Neural progenitor cell (in vitro differentiated cells): ENCODE data around the gene TMEM43. TPM values are rescaled to one million over a fixed set of nuclear protein-coding genes. Genes with fewer than 3 reads are reported as not detected.

Source experiments
- DNase-seq: peaks from one replicate; pipeline ENCODE4 v3.0.0-alpha.2; 2016; ENCODE audit warnings: low spot score
- H2AFZ ChIP-seq: fragments of 200-600 bp; sonication (generic); replicated peaks from 2 replicates; pipeline ENCODE4 v1.6.1; 2016; ENCODE audit warnings: antibody characterized with exemption
- H3F3A ChIP-seq: fragments of 200-600 bp; sonication (generic); 2 replicates; pipeline ENCODE4 v1.6.1; 2016; ENCODE audit warnings: antibody characterized with exemption, low read depth
- H3K27ac ChIP-seq: fragments of 200-600 bp; sonication (generic); 2 replicates; pipeline ENCODE4 v1.5.1; 2016; ENCODE audit warnings: mild to moderate bottlenecking
- H3K27me3 ChIP-seq: fragments of 200-600 bp; sonication (generic); 2 replicates; pipeline ENCODE4 v1.6.1; 2016; ENCODE audit warnings: mild to moderate bottlenecking, moderate library complexity
- H3K36me3 ChIP-seq: fragments of 200-600 bp; sonication (generic); 2 replicates; pipeline ENCODE4 v1.5.1; 2016
- H3K4me1 ChIP-seq: fragments of 200-600 bp; sonication (generic); 2 replicates; pipeline ENCODE4 v1.6.1; 2016; ENCODE audit warnings: mixed run types
- H3K4me2 ChIP-seq: fragments of 200-600 bp; sonication (generic); 2 replicates; pipeline ENCODE4 v1.6.1; 2016
- H3K4me3 ChIP-seq: fragments of 200-600 bp; sonication (generic); 2 replicates; pipeline ENCODE4 v1.5.1; 2016
- H3K79me2 ChIP-seq: fragments of 200-600 bp; sonication (generic); 2 replicates; pipeline ENCODE4 v1.6.1; 2016; ENCODE audit warnings: low read depth
- H3K9ac ChIP-seq: fragments of 200-600 bp; sonication (generic); 2 replicates; pipeline ENCODE4 v1.6.1; 2016
- H3K9me3 ChIP-seq: fragments of 200-600 bp; sonication (generic); 2 replicates; pipeline ENCODE4 v1.5.1; 2016; ENCODE audit warnings: low read depth
- H4K20me1 ChIP-seq: fragments of 200-600 bp; sonication (generic); 2 replicates; pipeline ENCODE4 v1.6.1; 2016; ENCODE audit warnings: low read depth
- H3K27ac Mint-ChIP-seq: 3 replicates; pipeline ENCODE4 v1.8.0; 2021; ENCODE audit warnings: mixed read lengths
- H3K27me3 Mint-ChIP-seq: 2 replicates; pipeline ENCODE4 v1.8.0; 2022; ENCODE audit warnings: low read depth, mild to moderate bottlenecking, inconsistent platforms, moderate library complexity, mixed read lengths; ENCODE audit not compliant: insufficient read depth
- H3K36me3 Mint-ChIP-seq: 3 replicates; pipeline ENCODE4 v1.8.0; 2021; ENCODE audit warnings: mixed read lengths
- H3K4me1 Mint-ChIP-seq: 3 replicates; pipeline ENCODE4 v1.8.0; 2021; ENCODE audit warnings: mixed read lengths
- H3K4me3 Mint-ChIP-seq: 3 replicates; pipeline ENCODE4 v1.8.0; 2021; ENCODE audit warnings: mild to moderate bottlenecking, moderate library complexity, mixed read lengths
- H3K9me3 Mint-ChIP-seq: 3 replicates; pipeline ENCODE4 v1.8.0; 2020; ENCODE audit warnings: mixed read lengths
- CTCF ChIP-seq: fragments of 200-600 bp; sonication (generic); IDR thresholded peaks from 2 replicates; pipeline ENCODE4 v1.5.1; 2017; ENCODE audit warnings: antibody characterized with exemption, mild to moderate bottlenecking
- EZH2 ChIP-seq: fragments of 200-600 bp; sonication (generic); IDR thresholded peaks from 2 replicates; pipeline ENCODE4 v1.6.1; 2017; ENCODE audit warnings: antibody characterized with exemption, mild to moderate bottlenecking, moderate library complexity
- EZH2phosphoT487 ChIP-seq: fragments of 200-600 bp; sonication (generic); IDR thresholded peaks from 2 replicates; pipeline ENCODE4 v1.6.1; 2017; ENCODE audit warnings: antibody characterized with exemption
- total RNA-seq: library from RNA; depleted of rRNA; stranded (reverse); fragments of >200 nt; gene quantifications from 2 replicates; pipeline ENCODE4 v1.2.3, GENCODE V29; 2015; ENCODE audit warnings: low replicate concordance

TMEM43 gene
- total RNA-seq, 1 donor from 2014 or later = 19.7 TPM

DNA sequence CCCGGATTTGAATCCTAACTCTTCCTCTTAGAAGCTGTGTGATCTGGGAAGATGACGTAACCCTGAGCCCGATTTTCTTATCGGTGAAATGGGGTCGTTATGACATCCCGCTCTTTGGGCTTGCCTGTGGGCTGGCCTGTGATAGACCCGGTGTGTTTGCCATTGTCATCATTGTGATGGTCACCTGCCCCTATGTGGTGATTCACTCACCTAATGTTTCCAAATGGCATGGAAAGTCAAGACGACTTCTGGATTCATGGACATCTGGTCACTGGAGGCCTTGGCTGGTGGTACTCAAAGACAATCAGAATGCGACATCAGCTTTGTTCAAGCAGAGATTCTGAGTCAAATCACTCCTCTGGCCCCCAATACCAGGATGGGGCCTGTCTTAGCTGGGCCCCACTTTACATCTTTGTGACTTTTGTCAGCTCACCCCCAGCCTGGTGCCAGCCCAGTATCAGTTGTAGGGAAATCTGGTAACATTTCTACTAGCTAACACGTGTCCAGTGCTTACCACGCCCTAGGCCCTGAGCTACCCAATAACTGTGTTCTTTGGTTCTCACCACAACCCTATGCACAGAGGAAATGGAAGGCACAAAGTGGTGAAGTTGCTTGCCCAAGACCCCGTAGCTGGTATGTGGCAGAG is 2.8 kb downstream of the TMEM43 start:
- Mint-ChIP-seq H3K27me3 (no peaks in the 10 kb centered on the region), H3K4me1 (peaks cover 20% of the 10 kb centered on the region), H3K36me3 (peaks cover 30% of the 10 kb centered on the region), H3K27ac (no peak overlapping the region), H3K4me3 (peak overlapping the region; percentile 30), H3K9me3 (no peaks in the 10 kb centered on the region)
- no peak for DNase-seq
- Histone ChIP-seq H4K20me1 (peaks cover 19% of the 10 kb centered on the region), H3K27ac (no peak overlapping the region), H3K4me1 (no peaks in the 10 kb centered on the region), H3F3A (peaks cover 12% of the 10 kb centered on the region), H3K79me2 (peaks cover 29% of the 10 kb centered on the region), H3K9me3 (no peaks in the 10 kb centered on the region), H3K27me3 (peaks cover 3% of the 10 kb centered on the region), H3K36me3 (no peaks in the 10 kb centered on the region), H3K4me2 (no peak overlapping the region), H3K4me3 (no peak overlapping the region), H3K9ac (no peak overlapping the region), H2AFZ (no peak overlapping the region)
- no peak for TF ChIP-seq EZH2phosphoT487
- no peak for TF ChIP-seq CTCF
- no peak for TF ChIP-seq EZH2

- Histone ChIP-seq H3K36me3 (no peaks in the 10 kb centered on the region), H3K27ac (no peak overlapping the region), H3K4me1 (no peaks in the 10 kb centered on the region), H3K27me3 (peaks cover 3% of the 10 kb centered on the region), H3K4me2 (no peak overlapping the region), H4K20me1 (peaks cover 19% of the 10 kb centered on the region), H3K4me3 (no peak overlapping the region), H2AFZ (no peak overlapping the region), H3K9ac (no peak overlapping the region), H3K9me3 (no peaks in the 10 kb centered on the region), H3F3A (peaks cover 12% of the 10 kb centered on the region), H3K79me2 (peaks cover 29% of the 10 kb centered on the region)
- H3K9me3 Mint-ChIP-seq = no peaks in the 10 kb centered on the region
- TF ChIP-seq EZH2phosphoT487 (no peak), CTCF (no peak), EZH2 (no peak)
- no peak for DNase-seq
- H3K4me1 Mint-ChIP-seq = peaks cover 13% of the 10 kb centered on the region
- no peak overlapping the region for H3K4me3 Mint-ChIP-seq
- H3K36me3 Mint-ChIP-seq = peaks cover 35% of the 10 kb centered on the region
- H3K27ac Mint-ChIP-seq = no peak overlapping the region
- no peaks in the 10 kb centered on the region for H3K27me3 Mint-ChIP-seq
Observed at GRCh38 chr3:14128724-14129123, 3.9 kb downstream of the TMEM43 start.

DNA sequence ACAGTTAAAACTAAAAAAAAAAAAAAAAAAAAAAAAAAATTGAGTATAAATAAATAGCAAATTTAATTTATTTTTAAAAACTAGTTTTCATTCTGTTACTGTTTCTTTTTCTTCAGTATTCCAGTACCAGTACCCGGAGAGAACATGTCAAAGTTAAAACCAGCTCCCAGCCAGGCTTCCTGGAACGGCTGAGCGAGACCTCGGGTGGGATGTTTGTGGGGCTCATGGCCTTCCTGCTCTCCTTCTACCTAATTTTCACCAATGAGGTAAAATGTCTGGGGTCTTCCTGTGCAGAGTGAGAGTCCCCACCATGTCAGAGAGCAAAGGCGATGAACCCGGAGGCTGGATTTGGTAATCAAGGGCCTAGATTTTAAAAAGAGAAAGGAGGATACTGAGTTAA is 4.4 kb downstream of the TMEM43 start:
- Histone ChIP-seq H3K4me1 (no peaks in the 10 kb centered on the region), H3K27me3 (no peaks in the 10 kb centered on the region), H3K9ac (no peak overlapping the region), H3K4me2 (no peak overlapping the region), H3K4me3 (no peak overlapping the region), H4K20me1 (peaks cover 19% of the 10 kb centered on the region), H3K79me2 (peaks cover 29% of the 10 kb centered on the region), H3K27ac (no peak overlapping the region), H3K36me3 (no peaks in the 10 kb centered on the region), H3K9me3 (no peaks in the 10 kb centered on the region), H2AFZ (no peak overlapping the region), H3F3A (peaks cover 12% of the 10 kb centered on the region)
- Mint-ChIP-seq H3K9me3 (no peaks in the 10 kb centered on the region), H3K4me1 (peaks cover 11% of the 10 kb centered on the region), H3K27me3 (no peaks in the 10 kb centered on the region), H3K4me3 (no peak overlapping the region), H3K27ac (no peak overlapping the region), H3K36me3 (peaks cover 35% of the 10 kb centered on the region)
- DNase-seq = no peak
- no peak for TF ChIP-seq CTCF
- no peak for TF ChIP-seq EZH2
- no peak for TF ChIP-seq EZH2phosphoT487
